C4-2B (cell line): ENCODE data around the gene ZBTB25.

Experiments
- CTCF ChIP-seq: fragments of 450-650 bp; conservative IDR thresholded peaks from 2 replicates; pipeline ENCODE4 v1.5.1; 2017; ENCODE audit warnings: mild to moderate bottlenecking
- ZFX ChIP-seq: fragments of 450-650 bp; IDR thresholded peaks from 2 replicates; pipeline ENCODE4 v1.6.1; 2017

- TF ChIP-seq CTCF (no peak), ZFX (no peak)
Measured at GRCh38 chr14:64444984-64445845, 58.4 kb downstream of the ZBTB25 start.
